AG04450 (cell line): ENCODE results near the gene SEPTIN11. TPM values are rescaled to one million over a fixed set of nuclear protein-coding genes. Genes with fewer than 3 reads are reported as not detected.

ENCODE experiments used
- CTCF ChIA-PET: fragments of 300-600, 350-600 bp; formaldehyde crosslinking; extraction: SDS; loops from one replicate; lab custom pipeline; 2022; ENCODE audit warnings: antibody characterized with exemption, inconsistent platforms; lab: Charles Lee
- POLR2A ChIA-PET: fragments of 350-600 bp; formaldehyde crosslinking; extraction: SDS; loops from one replicate; lab custom pipeline; 2021; ENCODE audit warnings: antibody characterized with exemption, inconsistent platforms; lab: Yijun Ruan, JAX
- DNase-seq: peaks from one replicate; pipeline ENCODE4 v3.0.0-alpha.2; 2011; ENCODE audit warnings: low read depth, low spot score
- H3K27ac ChIP-seq: one replicate; pipeline ENCODE4 v1.5.1; 2012; ENCODE audit warnings: low read depth, low read length, control low read depth
- H3K27me3 ChIP-seq: one replicate; pipeline ENCODE4 v1.6.0; 2012; ENCODE audit warnings: low read length; ENCODE audit not compliant: control insufficient read depth, insufficient read depth
- H3K4me3 ChIP-seq: 2 replicates; pipeline ENCODE4 v1.5.1; 2011; ENCODE audit warnings: mild to moderate bottlenecking, low read depth, low read length, control low read depth
- H3K9me3 ChIP-seq: 2 replicates; pipeline ENCODE4 v1.5.1; 2012; ENCODE audit warnings: low read length; ENCODE audit not compliant: control insufficient read depth, insufficient read depth
- CTCF ChIP-seq: IDR thresholded peaks from 2 replicates; pipeline ENCODE4 v1.5.1; 2011; ENCODE audit warnings: low read depth, low read length, control low read depth, inconsistent platforms
- polyA plus RNA-seq: library from polyadenylated mRNA; depleted of rRNA; stranded (reverse); fragments of >200 nt; gene quantifications from 2 replicates; pipeline ENCODE4 v1.2.3, GENCODE V29; 2011

The SEPTIN11 gene
- polyA plus RNA-seq, 1 experiment, result 728 TPM

- H3K9me3 ChIP-seq, result peaks cover 8% of the 10 kb centered on the region; the same call in 1 of the 2 replicates
- no peaks in the 10 kb centered on the region for H3K27me3 ChIP-seq
- no peak for DNase-seq
- TF ChIP-seq CTCF, result no peak
- H3K27ac ChIP-seq, result no peak overlapping the region
- H3K4me3 ChIP-seq, result peak overlapping the region; percentile 21
- ChIA-PET CTCF (no interaction called here), POLR2A (no interaction called here)
Observed at GRCh38 chr4:76954489-76954888, 4.9 kb downstream of the SEPTIN11 start.

- H3K27ac ChIP-seq, result no peak overlapping the region
- no peak for DNase-seq
- TF ChIP-seq CTCF, result no peak
- H3K4me3 ChIP-seq, result no peak overlapping the region
- H3K9me3 ChIP-seq, result peaks cover 5% of the 10 kb centered on the region; the same call in 1 of the 2 replicates
- ChIA-PET CTCF (no interaction called here), POLR2A (no interaction called here)
- H3K27me3 ChIP-seq, result no peaks in the 10 kb centered on the region
Observed at GRCh38 chr4:76955182-76955581, 5.6 kb downstream of the SEPTIN11 start.

- no peak for TF ChIP-seq CTCF
- CTCF ChIA-PET, result interaction anchor here (0.6 to 1.6 kb wide), 3 partner anchors 88 to 246 kb away, joined by 3 to 9 read pairs (median 4); no protein-coding TSS in a partner anchor
- POLR2A ChIA-PET, result interaction anchor here (0.7 to 1.4 kb wide), 3 partner anchors 10 to 64 kb away, joined by 3 to 5 read pairs (median 4); no protein-coding TSS in a partner anchor
- no peaks in the 10 kb centered on the region for H3K9me3 ChIP-seq
- no peak overlapping the region for H3K4me3 ChIP-seq
- H3K27ac ChIP-seq, result no peak overlapping the region
- no peaks in the 10 kb centered on the region for H3K27me3 ChIP-seq
- DNase-seq, result no peak
Observed at GRCh38 chr4:76957004-76957738, 7.6 kb downstream of the SEPTIN11 start.

GRCh38 chr4:76958891-76959290, 9.3 kb downstream of the SEPTIN11 start:
- Histone ChIP-seq H3K27ac (no peak overlapping the region), H3K4me3 (no peak overlapping the region), H3K9me3 (no peaks in the 10 kb centered on the region), H3K27me3 (no peaks in the 10 kb centered on the region)
- DNase-seq, result no peak
- CTCF ChIA-PET, result no interaction called here
- TF ChIP-seq CTCF, result no peak
- POLR2A ChIA-PET, result interaction anchor here (0.7 kb wide), 1 partner anchor 28 kb away, joined by 3 read pairs; no protein-coding TSS in a partner anchor

- Histone ChIP-seq H3K27me3 (no peaks in the 10 kb centered on the region), H3K27ac (no peak overlapping the region), H3K9me3 (no peaks in the 10 kb centered on the region), H3K4me3 (no peak overlapping the region)
- no peak for DNase-seq
- POLR2A ChIA-PET, result no interaction called here
- no peak for TF ChIP-seq CTCF
- CTCF ChIA-PET, result no interaction called here
Observed at GRCh38 chr4:76960014-76960413, 10.5 kb downstream of the SEPTIN11 start.
